Epithelial cell of proximal tubule (primary cell): ENCODE results near the gene STAT3. TPM values are rescaled to one million over a fixed set of nuclear protein-coding genes. Genes with fewer than 3 reads are reported as not detected.

Source experiments
- DNase-seq: peaks from one replicate; pipeline ENCODE4 v3.0.0-alpha.2; 2011; ENCODE audit warnings: low read depth
- H3K4me3 ChIP-seq: 2 replicates; pipeline ENCODE4 v1.5.1; 2011; ENCODE audit warnings: low read depth, mild to moderate bottlenecking, low read length
- CTCF ChIP-seq: conservative IDR thresholded peaks from 2 replicates; pipeline ENCODE4 v1.5.1; 2012; ENCODE audit warnings: low read depth, mild to moderate bottlenecking, low read length
- total RNA-seq: library from RNA; depleted of rRNA; stranded (reverse); fragments of >200 nt; gene quantifications from 2 replicates; pipeline ENCODE4 v1.2.3, GENCODE V29; 2015

The STAT3 gene
- total RNA-seq: 63.0 and 82.0 TPM in 2 replicates

DNA sequence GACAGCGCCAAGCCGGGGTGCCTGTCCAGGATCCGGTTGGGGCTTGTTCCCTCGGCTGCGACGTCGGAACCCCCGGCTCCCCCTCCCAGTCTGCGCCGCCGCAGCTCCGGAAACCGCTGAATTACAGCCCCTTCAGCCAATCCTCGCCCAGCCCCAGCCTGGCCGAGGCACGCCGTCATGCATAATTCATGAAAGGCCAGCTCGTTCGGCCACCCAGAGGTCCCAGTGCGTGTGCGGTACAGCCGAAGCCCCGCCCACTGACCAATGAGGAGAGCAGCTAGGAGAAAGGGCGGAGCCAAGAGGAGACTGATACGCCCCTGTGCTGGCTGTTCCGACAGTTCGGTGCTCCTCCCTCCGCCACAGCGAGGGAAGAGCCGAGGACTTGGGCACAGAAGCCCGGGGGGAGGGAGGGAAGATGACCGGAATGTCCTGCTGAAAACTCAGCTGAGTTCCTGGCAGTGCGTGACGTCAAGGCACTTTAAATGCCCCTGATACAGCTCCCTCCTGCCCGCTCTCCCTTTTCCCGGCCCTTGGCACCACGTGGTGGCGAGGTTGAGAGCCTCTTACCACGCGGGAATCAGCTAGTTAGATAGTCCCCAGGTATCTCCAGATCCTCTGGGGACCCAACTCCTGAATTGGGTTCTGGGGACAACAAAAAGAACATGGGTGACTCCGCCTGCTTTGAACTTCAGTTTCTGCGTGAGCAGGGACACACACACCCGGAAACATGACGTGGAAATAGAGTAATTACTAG is at the start of gene STAT3:
Gene STAT3 (minus strand): TSS at position 62 of the 754 bp plus-strand sequence. CDS start 39,926 bp downstream, outside the sequence.
- peak within 1 kb of the TSS; percentile 96 for H3K4me3 ChIP-seq
- peak; percentile 97 for DNase-seq
- no peak for TF ChIP-seq CTCF

GRCh38 chr17:42436391-42436790 is 48.1 kb upstream of the STAT3 start:
- DNase-seq: no peak
- no peak overlapping the region for H3K4me3 ChIP-seq
- TF ChIP-seq CTCF: no peak

GRCh38 chr17:42431758-42432161 is 43.5 kb upstream of the STAT3 start:
- DNase-seq: no peak
- TF ChIP-seq CTCF: no peak
- no peak overlapping the region for H3K4me3 ChIP-seq

- DNase-seq: no peak
- TF ChIP-seq CTCF: no peak
- H3K4me3 ChIP-seq: no peak overlapping the region
Observed at GRCh38 chr17:42429726-42430447, 41.6 kb upstream of the STAT3 start.

DNA sequence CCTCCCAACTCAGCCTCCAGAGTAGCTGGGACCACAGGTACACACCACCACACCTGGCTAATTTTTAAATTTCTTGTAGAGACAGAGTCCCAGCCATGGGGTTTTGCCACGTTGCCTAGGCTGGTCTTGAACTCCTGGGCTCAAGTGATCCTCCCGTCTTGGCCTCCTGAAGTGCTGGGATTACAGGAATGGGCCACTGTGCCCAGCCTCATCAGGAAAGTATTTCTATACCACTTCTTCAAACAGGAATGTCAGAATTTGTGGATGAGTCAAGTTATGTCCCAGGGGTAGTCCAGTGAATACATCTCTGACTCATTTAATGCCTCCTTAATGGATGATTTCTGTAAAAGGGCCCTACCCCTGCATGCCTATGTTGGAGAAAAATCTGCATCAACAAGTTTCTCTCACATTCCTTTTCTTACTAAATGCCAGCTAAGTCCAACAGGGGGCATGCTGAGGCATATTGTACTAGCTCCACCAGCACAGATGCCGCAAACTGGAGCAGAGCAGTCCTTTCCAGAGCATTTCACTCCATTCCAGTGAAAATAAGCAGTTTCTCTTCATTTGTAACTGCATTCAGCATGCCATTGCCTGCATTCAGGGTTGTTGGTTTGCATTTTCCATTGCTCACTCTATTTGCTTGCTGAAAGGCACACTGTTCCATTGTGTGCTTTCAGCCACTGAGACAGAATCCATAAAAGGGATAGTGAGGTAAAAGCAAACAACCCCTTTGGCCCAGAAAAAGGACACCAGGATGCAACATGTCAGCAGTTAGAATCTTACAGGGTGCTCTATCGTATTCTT is 40.1 kb upstream of the STAT3 start:
- H3K4me3 ChIP-seq: no peak overlapping the region
- DNase-seq: peak; percentile 82
- peak; percentile 82 for TF ChIP-seq CTCF

- no peak for TF ChIP-seq CTCF
- DNase-seq: no peak
- H3K4me3 ChIP-seq: no peak overlapping the region
Observed at GRCh38 chr17:42424991-42425610, 36.9 kb upstream of the STAT3 start.
